GM06990 (cell line): Measurements from ENCODE around the gene OPTC.

Source experiments
- DNase-seq: peaks from one replicate; pipeline ENCODE4 v3.0.0-alpha.2; 2011; ENCODE audit not compliant: insufficient read length; ENCODE audit errors: extremely low read depth
- H3K27me3 ChIP-seq: replicated peaks from 2 replicates; pipeline ENCODE4 v1.6.0; 2011; ENCODE audit warnings: low read length; ENCODE audit not compliant: control insufficient read depth, insufficient read depth
- H3K36me3 ChIP-seq: 2 replicates; pipeline ENCODE4 v1.5.1; 2011; ENCODE audit warnings: low read length; ENCODE audit not compliant: control insufficient read depth, insufficient read depth
- H3K4me3 ChIP-seq: replicated peaks from 2 replicates; pipeline ENCODE4 v1.5.1; 2011; ENCODE audit warnings: low read depth, mild to moderate bottlenecking, control low read depth, low read length
- TF ChIP-seq, protein P1 (sequence below): IDR thresholded peaks from 2 replicates; pipeline ENCODE4 v1.5.1; 2011; ENCODE audit warnings: low read length, control low read depth, mild to moderate bottlenecking, inconsistent platforms; ENCODE audit not compliant: insufficient read depth, poor library complexity, severe bottlenecking

OPTC gene

DNA sequence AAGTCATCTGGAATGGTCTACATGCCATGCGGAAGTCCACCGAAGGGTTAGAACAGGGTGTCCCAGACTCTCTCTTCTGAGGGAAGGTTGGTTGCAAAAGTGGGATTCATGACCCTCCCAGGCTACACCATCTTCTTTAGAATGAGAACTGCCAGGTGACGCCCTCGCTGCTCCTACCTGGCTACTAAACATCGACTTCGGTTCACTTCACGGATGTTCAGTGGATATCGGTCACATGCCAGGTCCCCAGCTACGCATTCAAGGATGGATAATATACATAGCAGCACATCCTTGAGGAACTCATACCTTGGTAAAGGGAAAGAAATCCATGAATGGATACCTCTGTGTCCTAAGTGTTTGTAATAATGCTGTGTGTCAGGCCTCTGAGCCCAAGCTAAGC lies 3.3 kb upstream of the OPTC start:
- no peak for DNase-seq
- TF ChIP-seq, protein P1, sequence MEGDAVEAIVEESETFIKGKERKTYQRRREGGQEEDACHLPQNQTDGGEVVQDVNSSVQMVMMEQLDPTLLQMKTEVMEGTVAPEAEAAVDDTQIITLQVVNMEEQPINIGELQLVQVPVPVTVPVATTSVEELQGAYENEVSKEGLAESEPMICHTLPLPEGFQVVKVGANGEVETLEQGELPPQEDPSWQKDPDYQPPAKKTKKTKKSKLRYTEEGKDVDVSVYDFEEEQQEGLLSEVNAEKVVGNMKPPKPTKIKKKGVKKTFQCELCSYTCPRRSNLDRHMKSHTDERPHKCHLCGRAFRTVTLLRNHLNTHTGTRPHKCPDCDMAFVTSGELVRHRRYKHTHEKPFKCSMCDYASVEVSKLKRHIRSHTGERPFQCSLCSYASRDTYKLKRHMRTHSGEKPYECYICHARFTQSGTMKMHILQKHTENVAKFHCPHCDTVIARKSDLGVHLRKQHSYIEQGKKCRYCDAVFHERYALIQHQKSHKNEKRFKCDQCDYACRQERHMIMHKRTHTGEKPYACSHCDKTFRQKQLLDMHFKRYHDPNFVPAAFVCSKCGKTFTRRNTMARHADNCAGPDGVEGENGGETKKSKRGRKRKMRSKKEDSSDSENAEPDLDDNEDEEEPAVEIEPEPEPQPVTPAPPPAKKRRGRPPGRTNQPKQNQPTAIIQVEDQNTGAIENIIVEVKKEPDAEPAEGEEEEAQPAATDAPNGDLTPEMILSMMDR: no peak
- no peaks in the 10 kb centered on the region; the same call in 1 of the 2 replicates for H3K27me3 ChIP-seq
- no peak overlapping the region for H3K4me3 ChIP-seq
- H3K36me3 ChIP-seq: no peaks in the 10 kb centered on the region

GRCh38 chr1:203491664-203492063 lies 2.3 kb upstream of the OPTC start:
- no peak for DNase-seq
- TF ChIP-seq, protein P1: no peak

DNA sequence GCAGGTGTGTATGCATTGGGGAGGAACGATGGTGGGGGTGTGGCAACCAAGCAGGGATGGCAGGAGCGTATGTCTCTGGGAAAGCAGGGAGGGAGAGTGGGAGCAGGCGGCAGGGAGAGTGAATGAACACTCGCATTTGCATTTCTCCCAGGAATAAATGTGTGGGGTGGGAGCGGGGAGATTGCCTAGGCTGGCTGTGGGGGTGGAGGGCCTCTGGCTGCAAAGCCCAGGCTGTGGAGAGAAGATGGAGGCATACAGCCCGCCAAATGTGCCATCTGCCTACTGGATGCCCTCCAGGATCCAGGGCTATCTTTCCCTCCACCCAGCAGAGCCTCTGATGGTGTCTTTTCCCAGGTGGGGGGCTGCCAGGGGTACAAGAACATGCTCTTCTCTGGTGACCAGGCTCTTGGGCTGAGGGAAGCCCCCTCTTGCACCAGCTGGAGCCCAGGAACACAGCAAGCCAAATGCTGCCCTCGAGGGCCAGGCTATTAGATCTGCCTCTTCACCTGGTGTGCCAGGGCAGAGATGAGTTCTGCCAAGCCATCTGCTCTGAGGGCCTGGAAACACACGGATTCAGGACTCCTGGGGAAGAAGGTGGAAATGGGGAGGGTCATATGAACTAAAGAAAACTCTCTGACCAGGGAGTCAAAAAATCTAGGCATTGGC lies 1.7 kb upstream of the OPTC start:
- Histone ChIP-seq H3K27me3 (no peaks in the 10 kb centered on the region; the same call in 1 of the 2 replicates), H3K36me3 (no peaks in the 10 kb centered on the region), H3K4me3 (no peak overlapping the region)
- TF ChIP-seq, protein P1: no peak
- DNase-seq: no peak

More at GRCh38 chr1:203491664-203492063, 2.3 kb upstream of the OPTC start:
- H3K27me3 ChIP-seq: no peaks in the 10 kb centered on the region; the same call in 1 of the 2 replicates
- H3K36me3 ChIP-seq: no peaks in the 10 kb centered on the region
- H3K4me3 ChIP-seq: no peak overlapping the region

DNA sequence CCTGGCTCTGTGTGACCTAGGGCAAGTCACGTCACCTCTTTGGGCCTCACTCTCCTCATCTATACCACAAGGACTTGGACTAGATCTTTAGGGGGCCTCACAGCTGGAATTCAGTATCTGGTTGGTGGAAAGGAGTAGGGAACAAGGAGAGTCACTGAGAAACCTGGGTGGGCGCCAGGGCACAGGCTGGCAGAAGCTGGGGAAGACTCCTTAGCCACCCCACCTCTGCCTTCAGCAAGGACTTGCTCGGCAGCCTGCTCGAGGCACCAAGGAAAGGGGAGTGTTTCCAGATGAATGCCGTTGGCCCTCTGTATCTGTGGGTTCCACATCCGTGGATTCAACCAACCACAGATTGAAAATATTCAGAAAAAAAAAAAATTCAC lies 1.2 kb upstream of the OPTC start:
- no peaks in the 10 kb centered on the region for H3K36me3 ChIP-seq
- DNase-seq: no peak
- H3K27me3 ChIP-seq: no peaks in the 10 kb centered on the region; the same call in 1 of the 2 replicates
- TF ChIP-seq, protein P1: no peak
- H3K4me3 ChIP-seq: no peak overlapping the region

DNA sequence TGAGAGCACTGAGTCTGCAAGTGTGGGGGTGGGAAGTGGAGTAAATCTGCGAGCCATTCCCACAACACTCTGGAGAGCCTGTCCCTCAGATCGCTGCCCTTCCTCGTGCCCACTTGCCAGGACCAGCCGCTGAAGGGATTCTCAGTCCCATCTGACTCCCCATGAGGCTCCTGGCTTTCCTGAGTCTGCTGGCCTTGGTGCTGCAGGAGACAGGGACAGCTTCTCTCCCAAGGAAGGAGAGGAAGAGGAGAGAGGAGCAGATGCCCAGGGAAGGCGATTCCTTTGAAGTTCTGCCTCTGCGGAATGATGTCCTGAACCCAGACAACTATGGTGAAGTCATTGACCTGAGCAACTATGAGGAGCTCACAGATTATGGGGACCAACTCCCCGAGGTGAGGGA lies 1.9 kb downstream of the OPTC start:
- TF ChIP-seq, protein P1: no peak
- no peak for DNase-seq
- Histone ChIP-seq H3K36me3 (no peaks in the 10 kb centered on the region), H3K4me3 (no peak overlapping the region), H3K27me3 (no peaks in the 10 kb centered on the region; the same call in 1 of the 2 replicates)
